HepG2 (cell line): ENCODE results near the gene FOXJ2. TPM values are rescaled to one million over a fixed set of nuclear protein-coding genes. Genes with fewer than 3 reads are reported as not detected.

ENCODE experiments used
- CEBPG ChIP-seq: IDR thresholded peaks from 2 replicates; pipeline ENCODE4 v1.6.1; 2016
- ELF3 ChIP-seq: IDR thresholded peaks from 2 replicates; pipeline ENCODE4 v1.6.1; 2016; ENCODE audit warnings: missing genetic modification reagents, missing compliant biosample characterization
- EZH2 ChIP-seq: conservative IDR thresholded peaks from 2 replicates; pipeline ENCODE4 v1.6.1; 2012; ENCODE audit warnings: mild to moderate bottlenecking, low read depth, low read length, moderate library complexity
- FOXC1 ChIP-seq: sonication (generic); formaldehyde crosslinking; IDR thresholded peaks from 2 replicates; pipeline ENCODE4 v1.8.0; 2022; ENCODE audit warnings: mild to moderate bottlenecking, missing genetic modification reagents, borderline replicate concordance
- GATA4 ChIP-seq: sonication (generic); IDR thresholded peaks from 2 replicates; pipeline ENCODE4 v1.6.1; 2016; ENCODE audit warnings: antibody characterized with exemption, low read depth, borderline replicate concordance
- KDM2A ChIP-seq: sonication (generic); formaldehyde crosslinking; IDR thresholded peaks from 2 replicates; pipeline ENCODE4 v1.4.0; 2020; ENCODE audit warnings: low read depth, missing genetic modification reagents, borderline replicate concordance
- MIXL1 ChIP-seq: IDR thresholded peaks from 2 replicates; pipeline ENCODE4 v1.6.1; 2016
- MXI1 ChIP-seq: IDR thresholded peaks from 3 replicates; pipeline ENCODE4 v1.6.1; 2012; ENCODE audit warnings: low read depth, low read length, inconsistent platforms, borderline replicate concordance
- PPARG ChIP-seq: conservative IDR thresholded peaks from 2 replicates; pipeline ENCODE4 v1.6.1; 2016; ENCODE audit warnings: missing biosample characterization, missing genetic modification reagents
- REL ChIP-seq: sonication (generic); formaldehyde crosslinking; conservative IDR thresholded peaks from 2 replicates; pipeline ENCODE4 v1.8.0; 2022; ENCODE audit warnings: mild to moderate bottlenecking, missing genetic modification reagents, moderate library complexity
- STAG1 ChIP-seq: sonication (generic); formaldehyde crosslinking; IDR thresholded peaks from 2 replicates; pipeline ENCODE4 v1.4.0; 2020; ENCODE audit warnings: missing genetic modification reagents
- TEAD3 ChIP-seq: optimal IDR thresholded peaks from 2 replicates; pipeline ENCODE3; 2016; ENCODE audit warnings: borderline replicate concordance
- ZFP41 ChIP-seq: sonication (generic); formaldehyde crosslinking; IDR thresholded peaks from 2 replicates; pipeline ENCODE4 v1.4.0; 2020; ENCODE audit warnings: mild to moderate bottlenecking, missing genetic modification reagents, borderline replicate concordance
- ZKSCAN5 ChIP-seq: sonication (generic); formaldehyde crosslinking; IDR thresholded peaks from 2 replicates; pipeline ENCODE4 v1.5.1; 2020; ENCODE audit warnings: mild to moderate bottlenecking, missing genetic modification reagents
- ZNF326 ChIP-seq: sonication (generic); formaldehyde crosslinking; IDR thresholded peaks from 2 replicates; pipeline ENCODE4 v1.4.0; 2020; ENCODE audit warnings: missing genetic modification reagents, borderline replicate concordance
- ZNF501 ChIP-seq: sonication (generic); formaldehyde crosslinking; IDR thresholded peaks from 2 replicates; pipeline ENCODE4 v1.5.1; 2020; ENCODE audit warnings: mild to moderate bottlenecking, moderate library complexity, missing genetic modification reagents
- ZNF605 ChIP-seq: sonication (generic); formaldehyde crosslinking; IDR thresholded peaks from 2 replicates; pipeline ENCODE4 v1.8.0; 2022; ENCODE audit warnings: mild to moderate bottlenecking, missing genetic modification reagents
- ZNF839 ChIP-seq: sonication (generic); formaldehyde crosslinking; IDR thresholded peaks from 2 replicates; pipeline ENCODE4 v1.4.0; 2020; ENCODE audit warnings: missing genetic modification reagents, mild to moderate bottlenecking, borderline replicate concordance
- polyA plus RNA-seq, 8 experiments: library from polyadenylated mRNA; depleted of rRNA in 3 of 8; stranded (reverse) in 7 of 8; unstranded in 1 of 8; fragments of >200 nt; fragmentation: Illumina TruSeq in 4 of 8; extraction: Trizol in 4 of 8; gene quantifications; 2 replicates each; pipeline versions ENCODE4 v1.2.1 to v1.2.3, GENCODE V29; 2011 to 2016; ENCODE audit warnings: low read depth in 4 of 8, missing spikeins in 1 of 8, mixed read lengths in 1 of 8; ENCODE audit not compliant: insufficient read depth in 1 of 8
- total RNA-seq, 5 experiments: library from RNA; depleted of rRNA; stranded (reverse); fragments of >200 nt; fragmentation: Illumina TruSeq; extraction: Trizol; gene quantifications; 2 replicates each; pipeline ENCODE4 v1.2.3, GENCODE V29; 2016; ENCODE audit warnings: low read depth in 1 of 5
- TF ChIP-seq, protein P1 (sequence below): sonication (generic); formaldehyde crosslinking; IDR thresholded peaks from 2 replicates; pipeline ENCODE4 v1.4.0; 2020; ENCODE audit warnings: missing genetic modification reagents
- TF ChIP-seq, protein P2 (sequence below): IDR thresholded peaks from 2 replicates; pipeline ENCODE4 v1.6.1; 2016
- TF ChIP-seq, protein P3 (sequence below): IDR thresholded peaks from 2 replicates; pipeline ENCODE4 v1.6.1; 2016; ENCODE audit warnings: low read depth
- TF ChIP-seq, protein P4 (sequence below): IDR thresholded peaks from 2 replicates; pipeline ENCODE4 v1.6.1; 2018; ENCODE audit warnings: missing genetic modification reagents, mild to moderate bottlenecking, missing compliant biosample characterization
- TF ChIP-seq, protein P5 (sequence below): sonication (generic); formaldehyde crosslinking; IDR thresholded peaks from 2 replicates; pipeline ENCODE4 v1.4.0; 2020; ENCODE audit warnings: missing genetic modification reagents

FOXJ2 gene
- total and polyA plus RNA-seq, 2 of the 13 experiments (the other 11 are each of a cell fraction or from before 2014, with no cell fraction given): 2.2 to 2.9 TPM

DNA sequence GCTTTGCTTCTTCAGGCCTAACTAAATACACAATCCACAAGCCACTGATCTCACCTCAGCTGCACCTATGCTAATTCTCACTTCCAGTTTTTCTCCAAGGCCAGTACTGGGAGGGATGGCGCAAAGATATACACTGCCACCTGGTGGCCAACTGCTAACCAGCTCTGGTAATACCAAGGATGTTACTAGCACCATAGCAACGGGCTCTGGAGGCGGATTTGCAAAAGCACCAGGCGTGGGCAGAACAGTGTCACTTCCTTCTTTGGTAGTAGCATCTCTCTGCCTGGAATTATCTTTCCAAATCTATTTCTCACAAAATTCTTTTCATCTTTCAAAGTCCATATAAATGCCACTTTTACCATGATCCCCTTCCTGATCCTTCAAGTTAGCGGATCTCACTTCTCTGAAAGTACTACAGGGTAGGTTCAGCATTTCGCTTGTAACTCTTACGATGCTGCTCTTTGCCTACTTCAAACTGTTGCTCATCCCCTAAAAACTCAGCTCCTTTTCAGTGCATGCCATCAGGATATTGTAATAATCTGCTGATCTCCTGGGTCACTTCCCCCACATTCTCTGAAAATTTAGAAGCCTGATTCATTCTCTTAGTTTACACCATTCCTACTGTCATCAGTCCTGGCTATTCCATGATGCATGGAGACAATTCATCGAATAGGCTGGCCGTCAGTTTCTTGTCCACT, 37.1 kb upstream of the FOXJ2 start (continued):
- TF ChIP-seq, protein P1, sequence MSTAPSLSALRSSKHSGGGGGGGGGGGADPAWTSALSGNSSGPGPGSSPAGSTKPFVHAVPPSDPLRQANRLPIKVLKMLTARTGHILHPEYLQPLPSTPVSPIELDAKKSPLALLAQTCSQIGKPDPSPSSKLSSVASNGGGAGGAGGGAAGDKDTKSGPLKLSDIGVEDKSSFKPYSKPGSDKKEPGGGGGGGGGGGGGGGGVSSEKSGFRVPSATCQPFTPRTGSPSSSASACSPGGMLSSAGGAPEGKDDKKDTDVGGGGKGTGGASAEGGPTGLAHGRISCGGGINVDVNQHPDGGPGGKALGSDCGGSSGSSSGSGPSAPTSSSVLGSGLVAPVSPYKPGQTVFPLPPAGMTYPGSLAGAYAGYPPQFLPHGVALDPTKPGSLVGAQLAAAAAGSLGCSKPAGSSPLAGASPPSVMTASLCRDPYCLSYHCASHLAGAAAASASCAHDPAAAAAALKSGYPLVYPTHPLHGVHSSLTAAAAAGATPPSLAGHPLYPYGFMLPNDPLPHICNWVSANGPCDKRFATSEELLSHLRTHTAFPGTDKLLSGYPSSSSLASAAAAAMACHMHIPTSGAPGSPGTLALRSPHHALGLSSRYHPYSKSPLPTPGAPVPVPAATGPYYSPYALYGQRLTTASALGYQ (CRISPR knock-in tag): no peak
- TF ChIP-seq ZFP41 (CRISPR knock-in tag) (no peak), ZKSCAN5 (CRISPR knock-in tag) (peak; percentile 100), ZNF501 (CRISPR knock-in tag) (0 out of 2 replicates have a peak, but pooled peaks have one; percentile 18), EZH2 (no peak), PPARG (CRISPR knock-in tag) (0 out of 2 replicates have a peak, but pooled peaks have one; percentile 15), MXI1 (peak; percentile 42; the same call in 1 of the 3 replicates), FOXC1 (CRISPR knock-in tag) (no peak), GATA4 (no peak), REL (CRISPR knock-in tag) (no peak), ZNF839 (CRISPR knock-in tag) (no peak), CEBPG (CRISPR knock-in tag) (peak; percentile 65), ZNF326 (no peak), MIXL1 (CRISPR knock-in tag) (0 out of 2 replicates have a peak, but pooled peaks have one; percentile 22), ZNF605 (CRISPR knock-in tag) (0 out of 2 replicates have a peak, but pooled peaks have one; percentile 23), STAG1 (CRISPR knock-in tag) (peak; percentile 95), ELF3 (CRISPR knock-in tag) (no peak), KDM2A (no peak), TEAD3 (CRISPR knock-in tag) (no peak)
- TF ChIP-seq, protein P2, sequence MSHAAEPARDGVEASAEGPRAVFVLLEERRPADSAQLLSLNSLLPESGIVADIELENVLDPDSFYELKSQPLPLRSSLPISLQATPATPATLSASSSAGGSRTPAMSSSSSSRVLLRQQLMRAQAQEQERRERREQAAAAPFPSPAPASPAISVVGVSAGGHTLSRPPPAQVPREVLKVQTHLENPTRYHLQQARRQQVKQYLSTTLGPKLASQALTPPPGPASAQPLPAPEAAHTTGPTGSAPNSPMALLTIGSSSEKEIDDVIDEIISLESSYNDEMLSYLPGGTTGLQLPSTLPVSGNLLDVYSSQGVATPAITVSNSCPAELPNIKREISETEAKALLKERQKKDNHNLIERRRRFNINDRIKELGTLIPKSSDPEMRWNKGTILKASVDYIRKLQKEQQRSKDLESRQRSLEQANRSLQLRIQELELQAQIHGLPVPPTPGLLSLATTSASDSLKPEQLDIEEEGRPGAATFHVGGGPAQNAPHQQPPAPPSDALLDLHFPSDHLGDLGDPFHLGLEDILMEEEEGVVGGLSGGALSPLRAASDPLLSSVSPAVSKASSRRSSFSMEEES (CRISPR knock-in tag): no peak
- TF ChIP-seq, protein P3, sequence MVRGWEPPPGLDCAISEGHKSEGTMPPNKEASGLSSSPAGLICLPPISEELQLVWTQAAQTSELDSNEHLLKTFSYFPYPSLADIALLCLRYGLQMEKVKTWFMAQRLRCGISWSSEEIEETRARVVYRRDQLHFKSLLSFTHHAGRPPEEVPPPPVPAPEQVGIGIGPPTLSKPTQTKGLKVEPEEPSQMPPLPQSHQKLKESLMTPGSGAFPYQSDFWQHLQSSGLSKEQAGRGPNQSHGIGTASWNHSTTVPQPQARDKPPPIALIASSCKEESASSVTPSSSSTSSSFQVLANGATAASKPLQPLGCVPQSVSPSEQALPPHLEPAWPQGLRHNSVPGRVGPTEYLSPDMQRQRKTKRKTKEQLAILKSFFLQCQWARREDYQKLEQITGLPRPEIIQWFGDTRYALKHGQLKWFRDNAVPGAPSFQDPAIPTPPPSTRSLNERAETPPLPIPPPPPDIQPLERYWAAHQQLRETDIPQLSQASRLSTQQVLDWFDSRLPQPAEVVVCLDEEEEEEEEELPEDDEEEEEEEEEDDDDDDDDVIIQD (CRISPR knock-in tag): 0 out of 2 replicates have a peak, but pooled peaks have one; percentile 13
- TF ChIP-seq, protein P4, sequence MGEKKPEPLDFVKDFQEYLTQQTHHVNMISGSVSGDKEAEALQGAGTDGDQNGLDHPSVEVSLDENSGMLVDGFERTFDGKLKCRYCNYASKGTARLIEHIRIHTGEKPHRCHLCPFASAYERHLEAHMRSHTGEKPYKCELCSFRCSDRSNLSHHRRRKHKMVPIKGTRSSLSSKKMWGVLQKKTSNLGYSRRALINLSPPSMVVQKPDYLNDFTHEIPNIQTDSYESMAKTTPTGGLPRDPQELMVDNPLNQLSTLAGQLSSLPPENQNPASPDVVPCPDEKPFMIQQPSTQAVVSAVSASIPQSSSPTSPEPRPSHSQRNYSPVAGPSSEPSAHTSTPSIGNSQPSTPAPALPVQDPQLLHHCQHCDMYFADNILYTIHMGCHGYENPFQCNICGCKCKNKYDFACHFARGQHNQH (CRISPR knock-in tag): 0 out of 2 replicates have a peak, but pooled peaks have one; percentile 27
- TF ChIP-seq, protein P5, sequence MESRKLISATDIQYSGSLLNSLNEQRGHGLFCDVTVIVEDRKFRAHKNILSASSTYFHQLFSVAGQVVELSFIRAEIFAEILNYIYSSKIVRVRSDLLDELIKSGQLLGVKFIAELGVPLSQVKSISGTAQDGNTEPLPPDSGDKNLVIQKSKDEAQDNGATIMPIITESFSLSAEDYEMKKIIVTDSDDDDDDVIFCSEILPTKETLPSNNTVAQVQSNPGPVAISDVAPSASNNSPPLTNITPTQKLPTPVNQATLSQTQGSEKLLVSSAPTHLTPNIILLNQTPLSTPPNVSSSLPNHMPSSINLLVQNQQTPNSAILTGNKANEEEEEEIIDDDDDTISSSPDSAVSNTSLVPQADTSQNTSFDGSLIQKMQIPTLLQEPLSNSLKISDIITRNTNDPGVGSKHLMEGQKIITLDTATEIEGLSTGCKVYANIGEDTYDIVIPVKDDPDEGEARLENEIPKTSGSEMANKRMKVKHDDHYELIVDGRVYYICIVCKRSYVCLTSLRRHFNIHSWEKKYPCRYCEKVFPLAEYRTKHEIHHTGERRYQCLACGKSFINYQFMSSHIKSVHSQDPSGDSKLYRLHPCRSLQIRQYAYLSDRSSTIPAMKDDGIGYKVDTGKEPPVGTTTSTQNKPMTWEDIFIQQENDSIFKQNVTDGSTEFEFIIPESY (CRISPR knock-in tag): 0 out of 2 replicates have a peak, but pooled peaks have one; percentile 44
